NCI-H460 (cell line): Measurements from ENCODE around the gene HTRA3. TPM values are rescaled to one million over a fixed set of nuclear protein-coding genes. Genes with fewer than 3 reads are reported as not detected.

Experiments used
- DNase-seq: peaks from one replicate; pipeline ENCODE4 v3.0.0-alpha.2; 2016; ENCODE audit warnings: low read depth; ENCODE audit errors: extremely low read depth
- total RNA-seq: library from RNA; depleted of rRNA; stranded (reverse); fragments of >200 nt; shearing (Covaris generic); gene quantifications from 2 replicates; pipeline ENCODE4 v1.2.3, GENCODE V29; 2014

HTRA3 gene
- total RNA-seq, 1 experiment from 2014 or later: not detected

DNA sequence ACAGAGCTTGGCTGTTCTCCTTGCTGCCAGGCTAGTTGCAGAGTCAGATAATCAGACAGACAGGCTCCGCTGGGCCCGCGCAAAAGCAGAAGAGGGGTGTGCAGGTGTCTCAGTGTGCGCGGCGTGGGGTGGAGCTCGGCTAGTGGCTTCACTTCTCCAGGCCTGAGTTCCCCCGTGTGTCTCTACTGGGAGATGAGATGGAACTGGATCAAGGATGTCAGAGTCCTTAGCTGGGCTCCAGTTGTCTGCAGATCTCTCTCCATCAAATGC lies 21.1 kb downstream of the HTRA3 start:
- no peak for DNase-seq

- DNase-seq: no peak
These were observed 21.6 kb downstream of the HTRA3 start for GRCh38 chr4:8291036-8291682.

GRCh38 chr4:8291701-8292477 lies 22.3 kb downstream of the HTRA3 start:
- no peak for DNase-seq

DNA sequence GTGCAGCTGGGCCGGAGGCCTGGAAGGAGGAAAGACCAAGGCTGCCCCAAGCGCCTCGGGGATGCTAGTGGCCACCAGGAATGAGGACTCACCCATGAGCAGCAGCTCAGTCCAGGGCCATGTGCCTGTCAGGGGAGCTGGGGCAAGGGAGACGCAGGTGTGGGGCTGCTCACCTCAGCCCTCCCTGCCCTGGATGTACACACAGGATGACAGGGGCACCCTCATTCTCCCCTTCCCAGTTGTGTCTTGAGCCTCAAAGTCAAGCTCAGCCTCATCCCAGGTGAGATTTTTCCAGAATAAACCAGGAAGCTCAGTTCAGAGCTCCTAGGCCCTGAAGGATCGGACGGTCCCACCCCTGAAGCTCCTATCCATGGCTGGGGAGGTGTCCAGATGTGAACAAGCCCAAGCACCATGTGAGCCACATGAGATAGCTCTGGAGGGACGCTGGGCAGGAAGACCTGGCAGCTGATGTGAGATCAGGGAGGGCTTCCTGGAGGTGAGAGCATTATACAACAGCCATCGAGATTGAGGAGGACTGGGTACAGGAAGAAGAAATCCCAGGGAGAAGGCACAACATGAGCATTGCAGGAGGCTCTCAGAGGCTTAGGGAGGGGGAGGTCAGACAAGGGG lies 23.0 kb downstream of the HTRA3 start:
- no peak for DNase-seq

DNA sequence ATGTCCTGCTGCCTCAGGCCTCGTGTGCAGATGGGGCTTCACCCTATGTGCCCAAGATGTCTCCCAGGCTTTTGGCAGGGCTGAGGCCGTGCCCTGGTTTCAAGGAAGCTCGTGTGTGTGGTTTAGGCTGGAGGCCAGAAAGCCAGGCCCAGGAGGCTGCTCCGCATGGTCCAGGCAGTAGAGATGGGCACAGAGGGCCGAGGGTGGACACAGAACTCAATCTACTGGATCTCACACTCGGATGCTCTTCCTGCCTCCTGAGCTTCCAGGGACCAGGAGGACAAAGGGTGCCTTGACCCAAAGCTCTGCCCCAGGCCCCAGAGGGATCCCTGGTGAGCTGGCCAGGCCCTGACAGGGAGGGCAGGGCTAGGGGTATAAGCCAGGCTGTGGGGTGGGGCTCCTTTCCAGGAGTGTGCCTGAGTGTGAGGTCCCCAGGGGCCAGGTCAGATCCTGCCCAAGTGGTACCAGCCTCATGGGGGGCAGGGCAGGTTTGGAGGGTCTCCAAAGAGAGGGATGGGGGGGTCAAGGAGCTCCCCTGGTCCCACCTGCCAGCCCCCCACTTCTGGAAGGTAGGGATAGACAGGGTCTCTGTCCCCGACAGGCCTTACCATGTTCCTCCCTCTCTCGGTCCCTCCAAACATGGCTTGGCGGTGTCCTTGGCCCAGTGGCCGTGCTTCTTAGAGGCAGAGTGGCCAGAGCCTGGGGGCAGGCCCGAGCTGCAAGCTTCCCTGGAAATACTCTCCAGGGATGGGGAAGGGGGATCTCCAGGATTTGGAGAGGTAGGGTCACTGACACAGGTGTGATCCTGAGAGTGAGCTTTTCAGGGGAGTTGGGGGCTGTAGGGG lies 23.8 kb downstream of the HTRA3 start:
- no peak for DNase-seq

DNA sequence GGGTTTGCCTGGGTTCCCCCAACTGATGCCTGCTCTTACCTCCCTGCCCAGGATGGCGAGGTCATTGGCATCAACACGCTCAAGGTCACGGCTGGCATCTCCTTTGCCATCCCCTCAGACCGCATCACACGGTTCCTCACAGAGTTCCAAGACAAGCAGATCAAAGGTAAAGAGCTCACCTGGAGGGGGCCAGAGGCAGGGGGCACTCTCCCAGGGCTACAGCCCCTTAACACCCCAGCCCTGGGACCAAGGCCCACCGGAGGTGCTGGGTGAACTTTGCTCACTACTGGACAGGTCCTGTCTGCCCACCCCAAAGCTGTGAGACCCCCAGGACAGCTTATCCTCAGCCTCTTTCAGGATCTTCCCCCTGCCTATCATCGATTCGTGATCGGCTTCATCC lies 24.5 kb downstream of the HTRA3 start:
- no peak for DNase-seq

DNA sequence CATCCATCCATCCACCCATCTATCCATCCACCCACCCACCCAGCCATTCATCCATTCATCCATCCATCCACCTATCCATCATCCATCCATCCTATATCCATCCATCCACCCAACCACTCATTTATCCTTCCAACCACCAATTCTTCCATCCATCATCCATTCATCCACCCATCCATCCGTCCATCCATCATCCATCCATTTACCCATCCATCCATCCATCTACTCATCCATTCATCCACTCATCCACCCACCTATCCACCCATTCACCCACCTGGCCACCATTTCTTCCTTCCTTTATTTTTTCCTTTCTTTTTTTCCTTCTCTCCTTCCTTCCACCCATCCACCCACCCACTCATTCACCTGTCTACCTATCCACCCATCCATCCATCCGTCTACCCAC lies 25.2 kb downstream of the HTRA3 start:
- DNase-seq: no peak

GRCh38 chr4:8295471-8295870 lies 25.9 kb downstream of the HTRA3 start:
- DNase-seq: no peak

DNA sequence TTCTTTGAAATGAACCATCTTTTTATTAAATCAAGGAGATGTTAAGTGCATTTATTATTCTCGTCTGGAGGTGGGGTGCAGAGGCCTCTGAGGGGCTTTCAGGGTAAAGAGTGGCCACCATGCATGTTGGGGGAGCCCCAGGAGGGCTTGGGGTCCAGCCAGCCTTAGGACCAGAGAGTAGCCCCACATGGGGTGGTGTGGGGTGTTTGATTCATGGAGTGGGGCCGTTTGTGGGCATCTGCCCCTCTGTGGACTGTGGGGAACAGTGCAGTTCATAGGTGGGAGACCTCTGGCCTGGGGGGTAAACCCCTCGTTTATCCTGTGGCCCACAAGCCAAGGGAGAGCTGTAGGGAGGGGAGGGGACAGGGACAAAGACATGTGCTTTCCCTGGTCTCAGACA lies 26.9 kb downstream of the HTRA3 start:
- no peak for DNase-seq

DNA sequence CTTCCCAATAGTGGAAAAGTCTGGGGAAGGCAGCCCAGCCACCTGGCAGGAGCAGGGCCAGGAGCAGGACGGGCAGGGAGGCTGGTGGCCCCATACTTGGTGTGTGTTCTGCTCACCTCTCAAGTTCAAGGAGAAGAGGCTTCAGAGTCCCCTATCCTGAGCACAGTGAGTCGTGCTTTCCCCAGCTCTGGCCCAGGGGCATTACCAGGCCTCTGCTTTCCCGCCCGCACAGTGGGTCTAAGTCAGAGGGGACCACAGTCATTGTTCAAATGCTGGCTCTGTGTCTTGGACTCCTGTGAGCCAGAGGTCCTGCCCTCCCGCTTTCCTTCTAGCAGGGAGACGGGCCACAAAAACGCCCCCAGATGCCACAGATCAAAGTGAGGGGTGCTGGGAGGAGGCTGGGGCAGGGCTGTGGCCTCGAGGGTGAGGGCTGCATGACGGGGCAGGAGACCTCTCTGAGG lies 27.6 kb downstream of the HTRA3 start:
- DNase-seq: no peak

GRCh38 chr4:8297691-8298485 lies 28.3 kb downstream of the HTRA3 start:
- no peak for DNase-seq

- no peak for DNase-seq
These were observed 31.3 kb downstream of the HTRA3 start for GRCh38 chr4:8300832-8301231.

DNA sequence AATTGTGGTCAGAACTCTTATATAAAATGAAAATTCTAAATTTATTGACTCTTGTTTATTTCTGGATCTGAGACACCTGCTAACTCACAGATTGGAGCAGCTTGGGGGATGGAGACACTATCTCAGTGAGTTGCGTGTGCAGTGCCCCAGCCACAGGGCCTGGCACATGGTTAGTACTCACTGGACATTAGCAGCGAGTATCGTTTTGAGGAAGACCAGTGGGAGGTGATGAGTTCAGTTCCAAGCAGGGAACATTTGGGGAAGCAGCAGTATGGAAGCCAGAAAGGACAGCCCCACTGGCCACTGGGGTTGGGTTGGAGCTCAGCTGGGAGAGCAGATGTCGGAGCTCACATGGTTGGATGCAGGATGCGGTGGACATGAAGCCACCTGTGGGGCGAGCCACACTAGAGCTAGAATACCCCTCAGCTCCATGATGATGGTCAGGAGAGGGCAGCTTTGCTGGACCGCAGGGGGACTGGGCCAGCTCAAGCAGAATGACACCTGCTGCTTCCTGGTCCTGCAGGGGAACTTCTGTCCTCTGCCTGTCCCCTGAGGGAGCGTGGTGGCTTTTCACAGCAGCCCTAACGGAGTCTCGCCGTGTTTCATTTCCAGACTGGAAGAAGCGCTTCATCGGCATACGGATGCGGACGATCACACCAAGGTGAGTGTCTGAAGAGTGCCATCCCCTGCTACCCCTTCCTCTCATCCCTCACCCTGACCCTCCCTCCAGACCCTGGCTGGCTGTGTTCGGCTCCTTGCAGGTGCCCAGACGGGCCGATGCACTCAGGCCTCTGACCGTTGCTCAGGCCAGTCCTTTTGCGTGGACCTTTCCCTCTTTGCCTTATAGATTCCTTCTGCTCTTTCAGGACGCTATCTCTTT lies 32.5 kb downstream of the HTRA3 start:
- no peak for DNase-seq

- no peak for DNase-seq
These were observed 33.5 kb downstream of the HTRA3 start for GRCh38 chr4:8303081-8303480.

DNA sequence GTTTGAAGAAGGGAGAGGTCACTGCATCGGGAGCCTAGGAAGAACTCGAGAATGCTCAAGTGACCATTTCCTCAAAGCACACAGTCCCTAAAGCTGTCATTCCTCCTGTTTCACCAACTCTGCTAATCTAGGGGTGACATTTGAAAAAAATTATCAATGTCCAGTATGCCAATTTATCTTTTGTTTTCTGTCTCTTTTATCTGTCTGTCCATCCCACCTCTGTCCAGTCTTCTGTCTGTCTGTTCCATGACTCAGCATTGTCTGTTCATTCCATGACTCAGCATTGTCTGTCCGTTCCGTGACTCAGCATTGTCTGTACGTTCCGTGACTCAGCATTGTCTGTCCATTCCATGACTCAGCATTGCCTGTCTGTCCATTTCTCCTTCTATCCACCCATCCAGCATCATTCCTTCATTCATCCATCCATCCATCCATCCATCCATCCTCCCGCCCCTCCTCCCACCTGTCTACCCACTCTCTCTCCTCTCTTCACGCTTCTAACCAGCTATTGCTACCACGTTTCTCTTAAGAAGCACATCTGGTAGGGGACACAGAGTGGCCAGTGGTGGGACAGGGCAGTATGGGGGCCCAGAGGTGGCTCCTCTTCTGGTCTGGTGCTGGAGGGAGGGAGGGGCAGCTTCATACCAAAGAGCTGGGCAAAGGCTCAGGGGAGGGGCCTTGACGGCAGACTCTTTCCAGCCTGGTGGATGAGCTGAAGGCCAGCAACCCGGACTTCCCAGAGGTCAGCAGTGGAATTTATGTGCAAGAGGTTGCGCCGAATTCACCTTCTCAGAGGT lies 34.1 kb downstream of the HTRA3 start:
- DNase-seq: peak; percentile 61

- no peak for DNase-seq
These were observed 35.5 kb downstream of the HTRA3 start for GRCh38 chr4:8304827-8305695.

DNA sequence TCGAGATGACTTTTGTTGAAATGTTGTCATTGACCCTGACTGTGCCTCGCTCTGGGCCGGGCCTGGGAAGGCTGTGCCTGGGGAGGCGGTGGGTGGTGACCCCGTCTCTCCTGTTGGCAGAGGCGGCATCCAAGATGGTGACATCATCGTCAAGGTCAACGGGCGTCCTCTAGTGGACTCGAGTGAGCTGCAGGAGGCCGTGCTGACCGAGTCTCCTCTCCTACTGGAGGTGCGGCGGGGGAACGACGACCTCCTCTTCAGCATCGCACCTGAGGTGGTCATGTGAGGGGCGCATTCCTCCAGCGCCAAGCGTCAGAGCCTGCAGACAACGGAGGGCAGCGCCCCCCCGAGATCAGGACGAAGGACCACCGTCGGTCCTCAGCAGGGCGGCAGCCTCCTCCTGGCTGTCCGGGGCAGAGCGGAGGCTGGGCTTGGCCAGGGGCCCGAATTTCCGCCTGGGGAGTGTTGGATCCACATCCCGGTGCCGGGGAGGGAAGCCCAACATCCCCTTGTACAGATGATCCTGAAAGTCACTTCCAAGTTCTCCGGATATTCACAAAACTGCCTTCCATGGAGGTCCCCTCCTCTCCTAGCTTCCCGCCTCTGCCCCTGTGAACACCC lies 36.4 kb downstream of the HTRA3 start:
- no peak for DNase-seq
